Activated CD8-positive, alpha-beta T cell treated with anti-CD3 and anti-CD28 coated beads, Interleukin-2, amount 10 ng/mL, durations not matched to agents 7 days and 5 days (primary cell): ENCODE results near the gene LTB. TPM values are rescaled to one million over a fixed set of nuclear protein-coding genes. Genes with fewer than 3 reads are reported as not detected.

Source experiments
- total RNA-seq, 2 experiments: library from RNA; stranded (reverse); gene quantifications; one replicate each; pipeline ENCODE4 v1.2.3, GENCODE V29; 2021

Gene LTB
- total RNA-seq, 2 experiments from 2014 or later: 613 to 618 TPM

Other genes starting within 250 kb of the LTB start
- gene HLA-B, start 225.2 kb downstream of the LTB start, total RNA-seq: 1,000 to 10,000 TPM; 3,406 to 3,473 TPM
- gene MICA, start 178.8 kb downstream of the LTB start, total RNA-seq: 1 to 10 TPM; 8.7 to 9.0 TPM
- 10 to 100 TPM; 49.0 TPM for gene MICB, start 84.3 kb downstream of the LTB start, total RNA-seq
- gene MCCD1, start 53.5 kb downstream of the LTB start, total RNA-seq: not detected
- gene DDX39B, start 40.4 kb downstream of the LTB start, total RNA-seq: 100 to 1,000 TPM; 477 to 488 TPM
- 1 to 10 TPM; 2.5 TPM for gene ATP6V1G2, start 35.8 kb downstream of the LTB start, total RNA-seq
- gene NFKBIL1, start 34.8 kb downstream of the LTB start, total RNA-seq: 10 to 100 TPM; 13.5 to 14.2 TPM
- 10 to 100 TPM; 19.4 to 24.6 TPM for gene LTA, start 10.1 kb downstream of the LTB start, total RNA-seq
- gene TNF, start 6.9 kb downstream of the LTB start, total RNA-seq: 10 to 100 TPM; 53.4 to 55.0 TPM
- 100 to 1,000 TPM; 125 to 139 TPM for gene LST1, start 3.9 kb upstream of the LTB start, total RNA-seq
- gene NCR3, start 10.6 kb upstream of the LTB start, total RNA-seq: 100 to 1,000 TPM; 107 to 115 TPM
- 100 to 1,000 TPM; 177 TPM for gene AIF1, start 32.8 kb upstream of the LTB start, total RNA-seq
- gene PRRC2A, start 38.3 kb upstream of the LTB start, total RNA-seq: 100 to 1,000 TPM; 260 to 279 TPM
- gene BAG6, start 70.2 kb upstream of the LTB start, total RNA-seq: 100 to 1,000 TPM; 259 to 267 TPM
- gene APOM, start 73.5 kb upstream of the LTB start, total RNA-seq: 1 to 10 TPM; 3.2 to 5.1 TPM
- 10 to 100 TPM; 22.5 to 23.8 TPM for gene C6orf47, start 78.4 kb upstream of the LTB start, total RNA-seq
- gene GPANK1, start 82.6 kb upstream of the LTB start, total RNA-seq: 10 to 100 TPM; 29.0 to 34.7 TPM
- 100 to 1,000 TPM; 233 to 250 TPM for gene CSNK2B, start 83.7 kb upstream of the LTB start, total RNA-seq
- gene LY6G5B, start 87.6 kb upstream of the LTB start, total RNA-seq: 10 to 100 TPM; 22.6 to 23.2 TPM
- 1 to 10 TPM; 4.3 to 5.5 TPM for gene LY6G5C, start 98.6 kb upstream of the LTB start, total RNA-seq
- gene ABHD16A, start 120.9 kb upstream of the LTB start, total RNA-seq: 10 to 100 TPM; 52.1 to 55.4 TPM
- not detected for gene LY6G6F, start 124.4 kb upstream of the LTB start, total RNA-seq
- gene LY6G6D, start 132.9 kb upstream of the LTB start, total RNA-seq: not detected
- under 1 TPM in 1 of 2 experiments, not detected in 1; 0.26 TPM for gene LY6G6C, start 139.3 kb upstream of the LTB start, total RNA-seq
- under 1 TPM; 0.71 to 0.91 TPM for gene MPIG6B, start 140.9 kb upstream of the LTB start, total RNA-seq
- 10 to 100 TPM; 31.9 to 33.7 TPM for gene DDAH2, start 146.9 kb upstream of the LTB start, total RNA-seq
- gene CLIC1, start 154.1 kb upstream of the LTB start, total RNA-seq: 100 to 1,000 TPM; 617 to 651 TPM
- 10 to 100 TPM; 64.8 to 73.6 TPM for gene MSH5, start 157.6 kb upstream of the LTB start, total RNA-seq
- 10 to 100 TPM; 14.3 to 15.4 TPM for gene SAPCD1, start 180.2 kb upstream of the LTB start, total RNA-seq
- gene VWA7, start 194.9 kb upstream of the LTB start, total RNA-seq: 1 to 10 TPM; 6.4 to 6.6 TPM
- 100 to 1,000 TPM; 114 to 115 TPM for gene VARS1, start 213.3 kb upstream of the LTB start, total RNA-seq
- gene LSM2, start 224.5 kb upstream of the LTB start, total RNA-seq: 100 to 1,000 TPM; 123 to 128 TPM
- 1 to 10 TPM; 3.0 to 3.1 TPM for gene HSPA1L, start 232.9 kb upstream of the LTB start, total RNA-seq
- gene HSPA1A, start 233.1 kb upstream of the LTB start, total RNA-seq: 10 to 100 TPM; 75.6 to 75.7 TPM
- gene HSPA1B, start 245.3 kb upstream of the LTB start, total RNA-seq: 10 to 100 TPM; 84.6 to 87.1 TPM